AG20443 (cell line): Measurements from ENCODE around the gene SPRED2.

Source experiments
- DNase-seq: peaks from one replicate; pipeline ENCODE4 v3.0.0; 2012; ENCODE audit warnings: low spot score, mixed read lengths

The SPRED2 gene

DNA sequence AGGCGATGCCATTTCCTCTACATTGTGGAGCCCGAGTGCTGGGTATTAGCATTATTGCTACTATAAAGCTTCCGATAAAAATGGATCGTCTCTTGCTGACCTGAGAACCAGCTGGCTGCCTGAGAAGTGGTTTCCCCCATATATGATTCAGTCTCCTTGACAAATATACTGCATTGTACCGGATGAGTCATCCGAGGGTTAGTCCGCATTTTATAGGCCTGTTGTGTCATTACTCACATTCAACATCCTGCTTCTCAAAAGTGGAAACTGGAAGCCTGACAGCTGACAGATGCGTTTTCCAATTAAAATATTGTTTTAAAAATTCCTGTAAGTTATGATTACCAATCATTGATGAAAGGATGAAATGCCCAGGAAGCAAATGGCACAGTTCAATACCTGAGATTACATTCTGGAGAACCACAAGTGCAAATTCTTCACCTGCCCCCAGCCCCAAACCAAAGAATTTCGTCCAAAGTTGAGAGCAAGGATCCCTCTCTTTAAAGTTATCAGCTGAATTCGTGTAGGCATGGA, 65.7 kb downstream of the SPRED2 start:
- DNase-seq, result peak; percentile 78

DNA sequence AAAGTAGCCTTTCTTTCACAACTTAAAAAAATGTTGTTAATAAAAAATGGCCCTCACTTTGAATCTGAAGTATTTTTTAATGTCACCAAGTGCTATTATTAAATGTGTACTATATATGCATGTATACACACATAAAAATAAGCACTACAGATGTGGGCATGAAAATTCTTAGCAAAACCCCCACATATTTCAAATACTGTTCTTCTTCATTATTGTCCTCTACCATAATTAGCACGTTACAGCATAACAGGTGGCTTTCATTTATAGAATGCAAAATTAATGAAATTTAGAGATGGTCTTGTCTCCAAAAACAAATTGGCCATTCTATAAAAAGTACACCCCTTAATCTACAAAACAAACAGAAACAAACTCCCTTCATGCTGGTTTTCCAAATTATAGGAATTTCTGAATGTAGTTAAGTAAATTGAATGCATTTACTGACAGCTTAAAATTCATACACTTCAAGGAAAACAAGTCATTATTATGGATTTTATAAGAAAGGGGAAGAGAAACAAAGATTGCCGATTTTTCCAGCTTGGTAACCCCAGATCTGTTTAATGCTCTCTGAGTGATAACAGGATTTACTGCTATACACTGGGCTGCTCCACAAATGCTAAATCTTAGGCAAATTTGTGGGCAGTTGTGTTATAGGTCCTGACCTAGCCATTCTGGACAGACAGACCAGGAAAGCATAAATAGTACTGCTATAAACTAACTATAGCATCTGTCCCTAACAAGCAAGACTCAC, 67.2 kb downstream of the SPRED2 start:
- DNase-seq, result no peak

DNA sequence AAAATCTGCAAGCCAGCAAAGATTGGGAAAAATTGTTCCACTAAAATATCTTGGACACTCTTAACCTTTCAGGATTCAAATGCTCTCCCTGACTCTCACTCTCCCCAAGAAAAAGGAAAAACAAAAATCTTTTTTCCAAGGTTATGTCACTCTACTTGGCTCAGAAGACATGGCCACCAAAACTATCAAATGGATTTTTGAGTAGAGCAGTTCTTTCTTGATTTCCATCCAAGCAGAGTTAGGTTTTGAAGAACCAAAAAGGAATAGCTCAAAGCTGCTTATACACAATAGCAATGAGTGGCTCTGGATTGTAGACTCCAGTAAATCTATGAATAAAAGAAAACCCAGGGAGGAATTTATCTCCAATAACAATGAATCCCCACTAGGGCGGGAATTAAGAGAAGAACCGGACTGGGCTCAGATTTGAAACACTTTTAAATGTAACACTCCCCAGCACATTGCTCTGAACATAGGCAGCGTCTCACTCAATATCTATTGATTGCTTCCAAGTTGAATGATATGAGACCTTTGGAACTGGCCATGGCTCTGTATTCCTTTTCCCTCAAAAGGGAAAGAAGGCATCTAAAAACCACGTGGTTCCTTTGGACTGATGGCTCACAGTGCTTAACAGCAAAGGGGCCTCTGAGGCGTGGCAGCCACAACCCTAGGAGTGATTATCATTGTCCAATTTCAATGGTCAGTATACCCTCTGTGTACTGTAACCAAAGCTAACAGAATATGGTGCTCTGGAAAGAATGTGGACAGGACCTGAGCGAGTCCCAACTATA, 68.3 kb downstream of the SPRED2 start:
- no peak for DNase-seq

DNA sequence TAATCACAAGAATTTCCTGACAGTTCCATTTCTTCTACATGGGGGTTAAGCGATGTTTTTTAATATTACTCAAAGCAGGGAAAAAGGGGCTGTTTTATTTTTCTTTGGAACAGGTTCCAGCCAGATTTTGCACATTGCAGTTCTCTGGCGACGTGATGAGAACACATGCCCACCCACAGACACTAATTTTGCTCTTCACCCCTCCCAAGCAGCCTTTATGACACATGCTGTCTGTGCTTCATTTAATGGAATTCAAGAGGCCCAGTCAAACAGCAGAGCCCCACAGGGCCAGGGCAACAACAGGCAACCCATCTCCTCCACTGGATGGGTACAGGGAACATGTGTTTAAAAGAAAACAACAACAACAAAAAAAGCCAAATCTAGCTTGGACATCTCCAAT, 70.8 kb downstream of the SPRED2 start:
- peak; percentile 48 for DNase-seq

DNA sequence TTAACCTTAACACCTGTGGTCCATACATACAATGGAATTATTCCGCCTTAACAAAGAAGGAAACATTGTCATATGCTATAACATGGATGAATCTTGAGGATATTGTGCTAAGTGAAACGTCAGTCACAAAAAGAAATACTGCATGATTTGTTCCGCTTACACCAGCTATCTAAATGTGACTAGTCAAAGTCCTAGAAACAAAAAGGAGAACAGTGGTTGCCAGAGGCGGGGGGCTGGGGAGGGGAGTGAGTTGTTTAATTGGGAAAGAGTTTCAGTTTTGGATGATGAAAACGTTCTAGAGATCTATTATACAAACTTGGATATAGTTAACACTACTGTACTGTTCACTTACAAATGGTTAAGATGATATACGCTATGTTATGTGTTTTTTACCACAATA, 72.0 kb downstream of the SPRED2 start:
- no peak for DNase-seq

DNA sequence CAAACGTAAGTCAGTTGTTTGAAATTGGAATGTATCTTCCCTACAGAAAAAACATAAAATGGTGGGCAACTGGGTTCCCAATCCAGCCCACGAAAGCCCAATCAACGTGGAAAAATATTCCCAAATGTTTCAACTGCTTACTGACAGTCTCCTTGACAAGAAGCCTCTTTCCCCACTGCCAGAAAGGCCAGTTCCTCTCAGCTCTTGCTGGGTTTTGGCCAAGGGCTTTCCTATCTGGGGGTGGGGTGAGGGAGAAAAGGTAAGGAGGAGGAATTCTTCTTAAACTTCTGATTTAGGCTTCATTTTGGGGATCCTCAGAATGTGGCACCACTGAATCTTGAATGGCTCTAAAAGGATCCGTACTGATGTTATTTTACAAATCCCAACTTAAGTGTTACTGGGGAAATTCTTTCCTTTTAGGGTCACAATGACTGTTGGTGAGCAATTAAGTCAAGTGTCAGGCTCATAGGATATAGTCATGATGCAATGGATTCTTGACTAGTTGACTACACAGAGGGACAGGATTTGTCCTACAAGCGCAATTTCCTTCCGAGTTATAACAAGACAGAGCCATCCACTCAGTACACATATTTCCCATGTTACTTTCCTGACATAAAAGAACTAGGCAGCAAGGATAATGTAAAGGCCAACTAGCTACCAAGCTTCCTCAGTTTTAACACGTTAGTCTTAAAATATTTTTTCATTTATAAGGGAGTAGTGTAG, 73.6 kb downstream of the SPRED2 start:
- DNase-seq, result no peak

DNA sequence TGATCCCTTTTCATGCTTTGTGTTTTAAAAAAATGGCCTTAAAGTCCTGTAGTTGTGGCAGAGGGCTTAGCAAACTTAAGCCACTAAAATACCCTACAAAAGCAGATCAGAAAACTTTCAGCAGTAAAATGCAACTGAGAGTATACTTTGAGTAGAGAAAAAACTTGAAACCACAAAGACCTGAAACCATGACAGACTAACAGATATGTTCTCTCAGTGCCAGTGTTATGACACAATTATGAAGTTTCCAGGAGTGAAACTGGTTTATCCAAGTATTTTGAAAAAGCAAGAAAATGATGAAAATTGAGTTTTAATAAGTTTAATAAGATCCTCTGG, 74.5 kb downstream of the SPRED2 start:
- DNase-seq, result no peak

DNA sequence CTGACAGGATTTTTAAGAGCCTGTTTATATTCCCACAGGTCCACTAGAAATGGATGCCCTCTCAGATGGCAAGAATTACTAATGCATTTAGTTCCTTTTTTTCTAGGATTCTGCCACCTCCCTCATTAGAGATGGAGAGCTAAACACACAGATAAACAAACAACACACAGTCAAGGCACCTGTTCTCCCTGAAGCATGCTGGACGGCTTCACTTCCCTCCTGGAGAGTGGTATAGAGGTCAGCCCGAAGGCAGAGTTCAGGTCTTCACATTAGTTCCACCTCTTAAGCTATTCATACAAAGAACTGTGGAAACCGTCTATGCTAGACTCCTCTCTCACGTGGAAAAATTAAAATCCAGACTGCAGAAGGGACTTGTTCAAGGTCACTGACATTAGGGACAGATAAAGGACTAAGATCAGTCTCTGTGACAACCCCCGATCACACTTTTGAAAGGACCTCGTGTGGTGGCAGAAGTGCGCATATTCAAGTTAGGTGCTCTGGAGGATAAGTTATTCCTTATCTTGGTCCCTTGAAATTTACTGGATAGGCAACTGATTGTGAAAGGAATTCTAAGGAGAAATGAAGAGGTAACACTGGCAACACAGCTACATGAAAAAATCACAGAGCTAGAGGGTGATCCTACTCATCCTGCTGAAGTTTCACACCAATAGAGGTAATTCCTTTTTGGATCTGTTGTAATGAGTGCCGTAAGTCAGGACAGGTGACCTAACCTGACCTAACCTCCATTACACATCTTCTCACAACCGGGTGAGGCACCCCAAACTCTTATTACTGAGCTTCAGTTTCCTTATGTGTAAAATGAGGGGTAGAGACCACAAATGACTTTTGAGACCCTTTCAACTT, 75.1 kb downstream of the SPRED2 start:
- DNase-seq, result no peak

DNA sequence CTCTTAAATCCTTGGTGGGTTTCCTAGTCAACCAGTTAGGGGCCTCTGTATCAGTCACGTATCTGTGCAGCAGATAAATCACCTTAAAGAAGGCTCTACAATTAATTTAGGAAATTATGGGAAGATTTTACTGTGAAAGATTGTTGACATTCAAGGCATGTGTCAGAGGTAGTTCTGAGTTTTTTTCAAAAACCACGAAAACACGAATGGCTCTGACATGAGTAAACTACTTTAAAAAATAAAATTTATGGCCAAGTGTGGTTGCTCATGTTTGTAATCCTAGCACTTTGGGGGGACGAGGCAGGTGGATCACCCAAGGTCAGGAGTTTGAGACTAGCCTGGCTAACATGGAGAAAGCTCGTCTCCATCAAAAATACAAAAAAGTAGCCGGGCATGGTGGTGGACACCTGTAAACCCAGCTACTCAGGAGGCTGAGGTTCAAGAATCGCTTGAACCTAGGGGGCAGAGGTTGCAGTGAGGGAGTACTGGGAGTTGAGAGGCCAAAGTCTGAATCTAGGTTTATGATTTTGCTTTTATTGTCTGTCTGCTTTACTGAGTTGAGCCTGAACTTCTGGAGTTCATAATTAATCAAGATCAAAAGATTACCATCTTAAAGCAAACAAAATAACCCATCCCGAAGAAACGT, 77.1 kb downstream of the SPRED2 start:
- DNase-seq, result no peak

DNA sequence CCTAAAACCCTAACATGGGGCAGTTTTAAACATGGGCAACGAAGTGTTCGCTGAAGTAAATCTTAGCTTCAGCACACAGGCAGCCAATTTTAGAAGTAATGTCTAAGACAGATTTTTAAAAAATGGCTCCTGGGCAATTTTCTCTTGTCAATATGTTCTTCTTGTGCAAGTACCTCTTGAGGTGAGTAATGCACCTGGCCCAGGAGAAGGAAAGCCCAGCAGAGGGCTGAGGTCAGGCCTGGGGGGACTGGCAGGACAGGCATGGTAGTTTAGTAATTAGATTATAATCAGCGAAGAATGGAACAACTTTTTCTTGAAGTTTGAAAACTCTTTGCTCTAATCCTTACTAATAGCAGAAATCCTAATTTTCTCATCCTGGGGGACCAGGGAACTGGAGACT, 77.6 kb downstream of the SPRED2 start:
- no peak for DNase-seq

DNA sequence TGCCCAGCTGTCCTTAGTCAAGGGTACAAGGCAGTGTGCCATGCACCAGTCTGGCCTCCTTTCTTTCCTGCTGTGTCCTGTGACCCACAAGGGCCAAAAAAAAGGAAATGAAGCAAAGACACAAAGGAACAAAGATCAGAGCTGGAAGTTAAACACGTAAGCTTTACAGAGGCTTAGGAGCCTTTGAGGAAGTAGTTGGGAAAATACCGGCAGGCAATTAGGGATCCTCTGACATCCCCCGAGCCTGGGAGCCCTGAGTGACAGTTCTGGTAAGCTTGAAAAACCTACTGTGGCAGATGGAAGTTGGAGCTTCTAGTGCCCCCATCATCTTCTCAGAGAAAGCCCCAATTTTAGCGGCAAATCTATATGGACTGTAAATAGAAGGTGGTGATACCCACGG, 78.5 kb downstream of the SPRED2 start:
- DNase-seq, result no peak

DNA sequence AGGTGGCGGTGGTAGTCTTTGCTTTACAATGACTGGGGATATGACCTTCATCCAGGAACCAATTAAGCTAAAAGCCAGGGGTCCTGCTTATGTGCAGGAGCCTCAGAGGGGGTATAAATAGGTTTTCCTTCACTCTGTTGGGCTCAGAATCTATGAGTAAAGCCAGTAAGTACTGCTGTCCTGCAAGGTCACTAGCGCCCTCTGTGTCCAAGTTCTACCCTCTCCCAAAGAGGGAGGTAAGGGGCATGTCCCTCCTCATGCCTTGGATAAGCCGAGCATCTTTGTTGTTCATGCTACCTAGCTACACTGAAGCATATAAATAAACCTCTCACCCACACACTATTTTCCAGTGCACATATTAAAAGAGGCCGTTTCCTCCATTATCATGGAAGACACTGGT, 79.4 kb downstream of the SPRED2 start:
- DNase-seq, result no peak

DNA sequence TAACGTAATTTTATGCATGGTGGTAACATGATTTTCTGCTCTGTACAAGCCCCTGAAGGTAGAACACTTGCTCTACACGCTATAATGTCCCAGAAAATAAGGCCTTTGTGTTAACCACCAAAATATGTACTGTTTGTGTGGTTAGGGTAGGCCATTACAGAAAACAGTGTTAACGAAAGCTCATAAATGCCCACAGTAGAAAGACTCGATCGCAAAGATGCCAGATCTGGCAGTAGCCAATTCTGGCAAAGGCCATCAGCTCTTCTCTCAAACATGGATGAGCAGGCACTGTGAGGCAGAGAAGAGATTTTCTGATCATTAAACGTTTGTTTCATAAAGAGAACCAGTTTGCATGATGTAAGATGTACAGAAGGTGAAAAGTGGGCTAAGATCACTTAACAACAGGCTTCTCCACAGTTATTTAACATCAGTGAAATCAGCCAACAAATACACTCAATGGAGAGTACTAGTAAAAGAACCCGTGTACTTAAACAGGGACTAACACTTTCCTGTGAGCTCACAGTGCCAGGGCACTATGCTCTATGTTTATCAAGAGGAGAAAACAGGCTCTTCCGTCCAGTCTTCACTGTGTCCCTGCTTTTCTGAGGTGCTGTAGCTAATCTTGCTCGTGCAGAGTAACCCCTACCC, 80.3 kb downstream of the SPRED2 start:
- DNase-seq, result no peak

DNA sequence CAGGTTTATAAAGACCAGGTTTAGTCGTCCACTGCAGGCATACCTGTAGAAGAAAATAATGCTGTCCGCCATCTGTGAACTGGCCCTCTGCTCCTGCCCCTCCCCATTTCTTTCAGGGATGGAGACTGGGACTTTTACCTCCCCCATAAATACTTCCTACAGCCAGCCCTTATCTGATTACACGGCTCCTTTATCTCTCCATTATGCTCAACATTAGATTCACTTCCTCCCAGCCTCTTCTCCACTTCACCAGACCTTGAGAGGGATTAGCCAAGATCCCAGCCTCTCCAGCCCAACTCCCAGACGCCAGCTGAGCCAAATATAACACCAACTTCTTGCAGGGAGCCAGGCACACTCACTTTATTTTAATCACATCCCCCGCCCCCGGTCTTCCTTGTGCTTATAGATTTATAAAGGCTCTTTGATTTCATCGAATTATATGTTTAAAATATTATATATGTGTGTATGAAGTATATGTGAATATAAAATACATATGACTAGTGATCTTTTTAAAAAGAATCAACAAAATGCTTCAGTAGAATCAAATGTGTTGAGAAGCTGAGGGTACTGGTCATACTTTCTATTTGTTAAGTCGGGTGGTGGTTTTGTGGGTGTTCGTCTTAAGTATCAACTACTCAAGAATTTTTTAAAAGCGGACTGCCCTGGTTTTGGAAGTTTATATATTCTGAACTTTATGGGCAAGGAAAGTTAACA, 81.0 kb downstream of the SPRED2 start:
- no peak for DNase-seq

DNA sequence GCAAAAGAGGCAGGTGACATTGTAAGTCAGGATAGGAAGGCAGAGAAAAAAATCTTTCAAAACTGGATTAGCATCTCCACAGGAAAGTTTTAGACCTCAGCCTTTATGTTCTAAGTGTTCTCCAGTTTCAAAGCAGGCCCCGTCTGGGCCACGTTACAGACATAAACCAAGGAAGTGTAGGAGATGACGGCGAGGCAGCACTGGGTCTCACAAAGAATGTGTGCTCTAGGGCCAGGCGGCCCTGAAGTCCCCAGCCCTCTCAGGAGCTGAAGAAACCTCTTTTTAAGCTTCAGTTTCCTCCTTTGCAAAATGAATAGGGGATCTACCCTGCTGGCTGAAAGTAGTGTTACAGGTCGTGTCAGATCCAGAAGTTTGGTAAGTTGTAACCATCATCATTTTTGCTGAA, 81.7 kb downstream of the SPRED2 start:
- DNase-seq, result no peak

DNA sequence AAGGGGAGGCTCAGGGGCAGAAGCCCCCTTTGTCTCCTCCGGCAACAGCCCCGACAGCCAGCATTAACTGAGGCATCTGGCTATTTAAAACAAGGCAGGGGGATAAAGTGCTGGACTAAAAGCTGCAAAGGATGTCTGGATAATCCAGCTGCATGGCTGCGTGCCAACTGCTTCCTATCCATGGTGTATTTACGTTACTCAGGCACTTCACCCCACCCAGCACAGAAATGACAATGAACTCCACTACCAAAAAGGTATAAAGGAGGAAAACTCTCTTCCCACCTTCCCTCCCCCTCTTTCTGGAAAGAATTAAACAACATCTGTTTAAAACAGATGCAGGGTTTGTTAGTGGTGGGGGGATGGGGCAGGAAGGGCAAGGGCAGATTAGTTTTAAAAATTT, 82.5 kb downstream of the SPRED2 start:
- DNase-seq, result peak; percentile 36

DNA sequence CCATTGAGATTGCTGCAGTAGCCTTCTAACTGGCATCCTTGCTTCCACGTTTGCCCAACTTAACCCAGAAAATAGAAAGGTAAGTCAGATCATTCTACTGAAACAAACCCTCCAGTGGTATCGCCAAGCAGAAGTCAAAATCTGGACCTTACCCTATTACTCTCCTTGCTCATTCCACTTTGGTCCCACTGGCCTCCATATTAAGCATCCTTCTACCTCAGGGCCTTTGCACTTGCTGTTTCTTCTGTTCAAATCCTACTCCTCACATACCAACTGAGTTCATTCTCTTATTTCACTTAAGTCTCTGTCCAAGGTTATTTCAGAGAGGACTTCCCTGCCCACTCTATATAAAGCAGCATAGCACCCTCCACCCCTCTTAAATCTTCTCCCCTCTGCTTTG, 84.5 kb downstream of the SPRED2 start:
- no peak for DNase-seq

DNA sequence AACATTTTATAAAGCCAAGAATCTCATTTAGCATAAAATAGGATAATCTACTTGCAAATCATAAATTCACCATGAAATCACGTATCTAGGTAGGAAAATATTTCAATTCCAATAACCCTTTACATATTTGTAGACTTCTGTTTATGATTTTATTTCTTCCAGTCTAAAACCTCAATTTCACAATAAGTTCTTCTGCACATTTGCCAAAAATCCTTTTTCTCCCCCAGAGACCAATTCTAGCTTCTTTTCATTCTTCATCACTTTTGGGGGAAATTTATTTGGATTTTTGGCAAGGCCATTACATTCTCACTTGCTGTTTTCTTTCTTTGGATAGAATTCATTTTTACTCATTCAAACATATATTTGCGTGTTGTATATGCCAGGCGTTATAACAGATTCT, 86.8 kb downstream of the SPRED2 start:
- DNase-seq, result peak; percentile 59

DNA sequence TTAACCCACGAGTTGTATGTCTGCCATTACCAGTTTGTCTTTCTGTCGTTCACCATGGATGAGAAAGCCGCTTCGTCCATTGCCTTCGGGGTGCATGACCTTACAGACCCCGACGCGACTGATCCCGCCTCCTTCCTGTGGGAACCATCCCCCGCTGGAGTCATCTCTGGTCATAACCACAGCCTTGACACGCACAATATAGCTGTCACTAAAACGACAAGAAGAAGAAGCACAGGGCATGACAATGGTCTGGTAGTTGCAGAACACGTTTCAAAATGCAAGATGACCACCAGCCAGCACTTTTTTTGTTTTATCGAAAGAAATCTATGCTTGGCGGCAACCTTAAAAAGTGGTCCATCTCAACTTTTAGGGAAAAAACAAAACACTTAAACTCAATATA, 87.7 kb downstream of the SPRED2 start:
- DNase-seq, result no peak

DNA sequence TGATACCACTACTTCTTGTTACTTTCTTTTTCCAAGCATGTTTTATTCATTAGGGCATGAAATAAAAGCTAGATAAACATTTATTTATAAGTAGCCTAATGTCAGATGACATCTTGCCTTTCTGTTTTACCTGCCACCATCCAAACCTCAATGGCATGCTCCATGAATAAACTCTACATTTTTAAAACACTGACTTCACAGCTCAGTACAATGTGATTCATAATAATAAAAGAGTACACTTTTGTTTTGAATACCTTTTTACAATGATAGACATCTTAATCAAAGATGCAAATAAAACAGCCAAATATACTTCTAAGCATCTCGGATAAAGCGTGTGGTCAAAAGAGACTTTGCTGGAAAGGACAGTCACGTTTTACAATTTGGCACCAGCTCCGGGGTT, 88.2 kb downstream of the SPRED2 start:
- DNase-seq, result no peak
